ENCODE data around the gene S100A1.

The S100A1 gene

GRCh38 chr1:153628638-153629342 is 556 bp downstream of the S100A1 start:
- no peak for TF ChIP-seq CTCF (IDR thresholded peaks at IDR 0.05; ENCODE audit: low read depth, low read length, missing control alignments)
- H3K27me3 ChIP-seq (replicated peaks): no peaks in the 10 kb centered on the region
- no peak overlapping the region for H3K27ac ChIP-seq
- H3K4me3 ChIP-seq (ENCODE audit: low read depth, low read length): no peak overlapping the region
- peaks cover 10% of the 10 kb centered on the region for H3K36me3 ChIP-seq (replicated peaks)
- in situ Hi-C loops (cut with HindIII; ENCODE audit: low pct_ligation_motif_present, low sequenced_read_pairs): no loop called here
- no peak for DNase-seq

GRCh38 chr1:153629343-153629665 is 1.1 kb downstream of the S100A1 start:
- Histone ChIP-seq H3K27me3 (replicated peaks) (no peaks in the 10 kb centered on the region), H3K27ac (no peak overlapping the region), H3K36me3 (replicated peaks) (peaks cover 6% of the 10 kb centered on the region), H3K4me3 (ENCODE audit: low read depth, low read length) (no peak overlapping the region)
- DNase-seq: no peak
- in situ Hi-C loops (cut with HindIII; ENCODE audit: low pct_ligation_motif_present, low sequenced_read_pairs): no loop called here
- TF ChIP-seq CTCF (IDR thresholded peaks at IDR 0.05; ENCODE audit: low read depth, low read length, missing control alignments): no peak

GRCh38 chr1:153629971-153630370 is 1.7 kb downstream of the S100A1 start:
- DNase-seq: no peak
- in situ Hi-C loops (cut with HindIII; ENCODE audit: low pct_ligation_motif_present, low sequenced_read_pairs): no loop called here
- no peak for TF ChIP-seq CTCF (IDR thresholded peaks at IDR 0.05; ENCODE audit: low read depth, low read length, missing control alignments)

GRCh38 chr1:153630384-153630783 is 2.1 kb downstream of the S100A1 start:
- H3K27ac ChIP-seq: no peak overlapping the region
- in situ Hi-C loops (cut with HindIII; ENCODE audit: low pct_ligation_motif_present, low sequenced_read_pairs): no loop called here
- H3K27me3 ChIP-seq (replicated peaks): no peaks in the 10 kb centered on the region
- no peak for DNase-seq
- H3K36me3 ChIP-seq (replicated peaks): peaks cover 4% of the 10 kb centered on the region
- TF ChIP-seq CTCF (IDR thresholded peaks at IDR 0.05; ENCODE audit: low read depth, low read length, missing control alignments): no peak
- H3K4me3 ChIP-seq (ENCODE audit: low read depth, low read length): no peak overlapping the region

More at GRCh38 chr1:153629971-153630370, 1.7 kb downstream of the S100A1 start:
- H3K4me3 ChIP-seq (ENCODE audit: low read depth, low read length): no peak overlapping the region
- no peak overlapping the region for H3K27ac ChIP-seq
- no peaks in the 10 kb centered on the region for H3K27me3 ChIP-seq (replicated peaks)
- H3K36me3 ChIP-seq (replicated peaks): peaks cover 6% of the 10 kb centered on the region

GRCh38 chr1:153631047-153632022 is 3.1 kb downstream of the S100A1 start:
- H3K4me3 ChIP-seq (ENCODE audit: low read depth, low read length): no peak overlapping the region
- no peaks in the 10 kb centered on the region for H3K27me3 ChIP-seq (replicated peaks)
- H3K27ac ChIP-seq: no peak overlapping the region
- in situ Hi-C loops (cut with HindIII; ENCODE audit: low pct_ligation_motif_present, low sequenced_read_pairs): no loop called here
- no peak for DNase-seq
- TF ChIP-seq CTCF (IDR thresholded peaks at IDR 0.05; ENCODE audit: low read depth, low read length, missing control alignments): no peak
- H3K36me3 ChIP-seq (replicated peaks): peaks cover under 1% of the 10 kb centered on the region
